ENCODE data around the gene CROT.

CROT gene

DNA sequence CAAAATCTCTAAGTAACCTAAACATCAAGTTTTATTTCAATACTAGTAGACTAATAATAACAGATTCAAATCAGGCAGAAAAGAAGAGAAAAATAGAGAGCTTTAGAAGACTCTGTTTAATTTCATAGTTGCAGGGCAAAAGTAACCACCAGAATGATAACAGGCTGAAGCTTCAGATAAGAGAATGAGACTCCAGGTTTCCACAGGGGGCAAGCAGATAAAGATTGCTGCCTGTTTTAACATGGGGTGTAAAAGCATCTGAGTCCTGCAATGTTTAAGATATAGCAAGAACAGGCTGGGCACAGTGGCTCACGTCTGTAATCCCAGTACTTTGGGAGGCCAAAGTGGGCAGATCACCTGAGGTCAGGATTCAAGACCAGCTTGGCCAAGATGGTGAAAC, 11.0 kb downstream of the CROT start:
- TF ChIP-seq, protein P1, sequence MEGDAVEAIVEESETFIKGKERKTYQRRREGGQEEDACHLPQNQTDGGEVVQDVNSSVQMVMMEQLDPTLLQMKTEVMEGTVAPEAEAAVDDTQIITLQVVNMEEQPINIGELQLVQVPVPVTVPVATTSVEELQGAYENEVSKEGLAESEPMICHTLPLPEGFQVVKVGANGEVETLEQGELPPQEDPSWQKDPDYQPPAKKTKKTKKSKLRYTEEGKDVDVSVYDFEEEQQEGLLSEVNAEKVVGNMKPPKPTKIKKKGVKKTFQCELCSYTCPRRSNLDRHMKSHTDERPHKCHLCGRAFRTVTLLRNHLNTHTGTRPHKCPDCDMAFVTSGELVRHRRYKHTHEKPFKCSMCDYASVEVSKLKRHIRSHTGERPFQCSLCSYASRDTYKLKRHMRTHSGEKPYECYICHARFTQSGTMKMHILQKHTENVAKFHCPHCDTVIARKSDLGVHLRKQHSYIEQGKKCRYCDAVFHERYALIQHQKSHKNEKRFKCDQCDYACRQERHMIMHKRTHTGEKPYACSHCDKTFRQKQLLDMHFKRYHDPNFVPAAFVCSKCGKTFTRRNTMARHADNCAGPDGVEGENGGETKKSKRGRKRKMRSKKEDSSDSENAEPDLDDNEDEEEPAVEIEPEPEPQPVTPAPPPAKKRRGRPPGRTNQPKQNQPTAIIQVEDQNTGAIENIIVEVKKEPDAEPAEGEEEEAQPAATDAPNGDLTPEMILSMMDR (IDR thresholded peaks at IDR 0.05; ENCODE audit: insufficient read depth, low read depth, low read length, missing control alignments) = no peak
- no peak overlapping the region for H3K4me3 ChIP-seq (ENCODE audit: low read depth, low read length)
- no peak for DNase-seq (ENCODE audit: low read depth)

DNA sequence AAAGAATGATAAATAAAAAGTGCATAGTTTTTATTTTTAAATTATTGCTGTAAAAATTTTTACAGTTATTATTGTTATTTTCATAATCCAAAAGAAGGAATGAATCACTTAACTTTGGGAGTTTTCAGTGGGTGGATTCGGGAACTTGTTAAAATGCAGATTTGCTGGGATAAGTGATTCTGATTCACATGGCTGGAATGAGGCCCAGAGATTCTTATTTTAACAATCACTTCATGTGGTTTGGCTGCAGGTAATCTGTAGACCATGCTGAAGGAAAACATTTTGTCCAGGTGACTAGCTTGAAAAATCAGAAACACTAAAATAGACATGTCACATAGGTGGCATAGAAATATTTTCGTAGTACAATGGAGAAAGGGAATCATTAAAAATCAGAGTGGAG, 13.9 kb downstream of the CROT start:
- no peak for DNase-seq (ENCODE audit: low read depth)
- no peak overlapping the region for H3K4me3 ChIP-seq (ENCODE audit: low read depth, low read length)
- TF ChIP-seq, protein P1 (IDR thresholded peaks at IDR 0.05; ENCODE audit: insufficient read depth, low read depth, low read length, missing control alignments) = no peak

DNA sequence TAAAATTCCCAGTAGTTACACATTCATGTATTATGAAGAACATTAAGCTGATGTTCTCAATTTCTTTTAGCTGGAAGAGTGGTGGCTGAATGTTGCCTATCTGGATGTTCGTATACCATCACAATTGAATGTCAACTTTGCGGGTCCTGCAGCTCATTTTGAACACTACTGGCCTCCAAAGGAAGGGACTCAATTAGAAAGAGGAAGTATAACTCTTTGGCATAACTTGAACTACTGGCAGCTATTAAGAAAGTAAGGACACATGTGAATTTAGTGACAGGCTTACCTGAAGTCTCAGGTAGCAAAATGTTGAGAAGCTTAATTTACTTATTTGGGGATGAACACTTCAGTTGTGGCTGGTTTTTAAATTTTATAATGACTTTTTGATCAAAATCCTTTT, 15.9 kb downstream of the CROT start:
- TF ChIP-seq, protein P1 (IDR thresholded peaks at IDR 0.05; ENCODE audit: insufficient read depth, low read depth, low read length, missing control alignments) = no peak
- DNase-seq (ENCODE audit: low read depth) = no peak
- no peak overlapping the region for H3K4me3 ChIP-seq (ENCODE audit: low read depth, low read length)

DNA sequence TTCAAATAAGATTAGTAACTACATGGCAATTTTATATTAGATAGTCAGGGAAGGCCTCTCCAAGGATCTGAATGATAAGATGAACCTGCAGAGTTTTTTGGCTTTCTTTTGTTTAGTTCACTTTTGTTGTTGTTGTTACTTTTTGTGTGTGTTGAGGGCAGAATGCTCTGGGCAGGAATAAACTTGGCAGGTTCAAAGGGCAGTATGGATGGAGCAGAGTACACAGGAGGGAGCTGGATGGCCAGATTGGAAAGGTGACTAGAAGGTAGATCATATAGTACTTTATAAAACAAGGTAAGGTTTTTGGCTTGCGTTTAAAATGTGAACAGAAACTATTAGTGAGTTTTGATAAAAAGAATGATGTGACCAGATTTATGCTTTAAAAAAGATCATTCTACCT, 17.9 kb downstream of the CROT start:
- no peak for DNase-seq (ENCODE audit: low read depth)
- TF ChIP-seq, protein P1 (IDR thresholded peaks at IDR 0.05; ENCODE audit: insufficient read depth, low read depth, low read length, missing control alignments) = no peak
- H3K4me3 ChIP-seq (ENCODE audit: low read depth, low read length) = no peak overlapping the region

DNA sequence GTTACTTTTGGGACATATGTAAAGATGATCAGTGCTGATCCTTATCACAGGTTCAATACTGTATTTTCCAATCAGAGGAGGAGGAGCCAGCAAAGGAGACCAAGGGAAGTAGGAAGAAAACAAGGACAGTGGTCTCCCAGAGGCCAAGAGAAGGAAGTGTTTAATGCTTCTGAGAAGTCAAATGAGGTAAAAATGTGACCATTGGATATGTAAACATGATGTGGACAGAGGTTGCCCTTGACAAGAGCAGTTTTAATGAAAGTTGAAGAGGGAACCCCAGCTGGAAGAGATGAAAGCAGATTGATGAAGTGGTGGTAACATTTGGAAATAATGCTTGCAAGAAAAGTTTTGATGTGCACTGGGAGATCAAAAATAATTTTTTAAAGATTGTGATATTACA, 18.8 kb downstream of the CROT start:
- DNase-seq (ENCODE audit: low read depth) = no peak
- no peak overlapping the region for H3K4me3 ChIP-seq (ENCODE audit: low read depth, low read length)
- TF ChIP-seq, protein P1 (IDR thresholded peaks at IDR 0.05; ENCODE audit: insufficient read depth, low read depth, low read length, missing control alignments) = no peak

DNA sequence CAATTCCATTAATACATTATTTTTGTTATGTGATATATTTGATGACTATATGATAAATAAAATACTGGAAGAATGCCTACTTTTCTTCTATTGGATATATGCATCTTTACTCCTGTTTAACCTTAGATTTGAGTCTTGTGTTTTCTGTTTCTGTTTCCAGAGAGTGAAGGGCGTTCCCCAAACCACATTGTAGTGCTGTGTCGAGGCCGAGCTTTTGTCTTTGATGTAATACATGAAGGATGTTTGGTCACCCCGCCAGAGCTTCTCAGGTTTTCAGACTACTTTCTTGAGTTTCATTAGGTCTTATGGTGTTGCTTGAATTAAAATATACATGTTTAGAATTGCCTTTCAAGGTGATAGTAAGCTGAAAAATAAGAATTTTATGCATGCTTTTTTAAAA, 23.8 kb downstream of the CROT start:
- peak; percentile 52 for DNase-seq (ENCODE audit: low read depth)
- H3K4me3 ChIP-seq (ENCODE audit: low read depth, low read length) = no peak overlapping the region
- TF ChIP-seq, protein P1 (IDR thresholded peaks at IDR 0.05; ENCODE audit: insufficient read depth, low read depth, low read length, missing control alignments) = no peak

DNA sequence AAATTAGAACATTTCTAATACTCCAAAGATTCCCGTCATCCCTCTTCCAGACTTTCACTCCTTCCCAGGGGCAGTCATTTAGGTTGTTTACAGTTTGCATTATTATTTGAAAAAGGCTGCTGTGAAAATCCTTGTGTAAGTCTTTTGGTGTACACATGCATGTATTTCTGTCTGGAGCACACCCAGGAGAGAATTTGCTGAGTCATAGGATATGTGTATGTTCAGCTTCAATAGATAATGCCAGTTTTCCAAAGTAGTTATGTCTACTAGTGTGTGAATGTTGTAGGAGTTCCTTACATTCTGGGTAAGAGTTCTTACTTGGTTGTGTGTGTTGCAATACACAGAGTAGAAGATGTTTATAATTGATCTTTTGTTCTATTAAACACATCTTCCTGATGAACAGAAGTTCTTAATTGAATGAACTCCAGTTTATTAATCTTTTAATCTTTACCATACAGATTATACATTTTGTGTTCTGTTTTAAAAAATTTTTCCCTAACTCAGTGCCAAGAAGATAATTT, 25.3 kb downstream of the CROT start:
- no peak for DNase-seq (ENCODE audit: low read depth)
- H3K4me3 ChIP-seq (ENCODE audit: low read depth, low read length) = no peak overlapping the region
- TF ChIP-seq, protein P1 (IDR thresholded peaks at IDR 0.05; ENCODE audit: insufficient read depth, low read depth, low read length, missing control alignments) = no peak

Measured in GM12865 (cell line).